C4-2B (cell line): ENCODE data around the gene RASAL2.

Source experiments
- H3K27ac ChIP-seq: fragments of 450-650 bp; 2 replicates; pipeline ENCODE4 v1.5.1; 2017
- CTCF ChIP-seq: fragments of 450-650 bp; conservative IDR thresholded peaks from 2 replicates; pipeline ENCODE4 v1.5.1; 2017; ENCODE audit warnings: mild to moderate bottlenecking
- ZFX ChIP-seq: fragments of 450-650 bp; IDR thresholded peaks from 2 replicates; pipeline ENCODE4 v1.6.1; 2017

RASAL2 gene

GRCh38 chr1:178461701-178462100, 367.8 kb downstream of the RASAL2 start:
- no peak overlapping the region for H3K27ac ChIP-seq
- TF ChIP-seq CTCF (no peak), ZFX (no peak)

- TF ChIP-seq ZFX (no peak), CTCF (no peak)
- no peak overlapping the region for H3K27ac ChIP-seq
These were observed 370.2 kb downstream of the RASAL2 start for GRCh38 chr1:178464141-178464540.

GRCh38 chr1:178464566-178464965, 370.7 kb downstream of the RASAL2 start:
- H3K27ac ChIP-seq: no peak overlapping the region
- TF ChIP-seq ZFX (no peak), CTCF (no peak)

GRCh38 chr1:178465011-178465410, 371.1 kb downstream of the RASAL2 start:
- TF ChIP-seq ZFX (no peak), CTCF (no peak)
- H3K27ac ChIP-seq: no peak overlapping the region

- no peak for TF ChIP-seq CTCF
- no peak for TF ChIP-seq ZFX
- no peak overlapping the region for H3K27ac ChIP-seq
These were observed 373.9 kb downstream of the RASAL2 start for GRCh38 chr1:178467837-178468236.

- no peak for TF ChIP-seq CTCF
- TF ChIP-seq ZFX: no peak
- H3K27ac ChIP-seq: no peak overlapping the region
These were observed 376.6 kb downstream of the RASAL2 start for GRCh38 chr1:178470411-178470960.

GRCh38 chr1:178472531-178472930, 378.6 kb downstream of the RASAL2 start:
- H3K27ac ChIP-seq: no peak overlapping the region
- TF ChIP-seq ZFX (no peak), CTCF (no peak)
